KMS-11 (cell line): ENCODE results near the gene DNAJC3.

Experiments
- H2AFZ ChIP-seq: fragments of 200-600 bp; sonication (generic); 2 replicates; pipeline ENCODE4 v1.6.1; 2016; ENCODE audit warnings: antibody characterized with exemption, mixed run types, low read depth
- H3K27ac ChIP-seq: fragments of 200-600 bp; sonication (generic); 2 replicates; pipeline ENCODE4 v1.6.1; 2016; ENCODE audit warnings: mild to moderate bottlenecking, mixed run types
- H3K27me3 ChIP-seq: fragments of 200-600 bp; sonication (generic); 2 replicates; pipeline ENCODE4 v1.6.1; 2017; ENCODE audit warnings: mild to moderate bottlenecking, low read depth, mixed run types, moderate library complexity; ENCODE audit not compliant: insufficient read depth
- H3K36me3 ChIP-seq: fragments of 200-600 bp; sonication (generic); 2 replicates; pipeline ENCODE4 v1.6.1; 2017; ENCODE audit warnings: mild to moderate bottlenecking, mixed run types; ENCODE audit not compliant: insufficient read depth
- H3K4me1 ChIP-seq: fragments of 200-600 bp; sonication (generic); 2 replicates; pipeline ENCODE4 v1.6.1; 2016; ENCODE audit warnings: mild to moderate bottlenecking, low read depth, mixed run types; ENCODE audit not compliant: poor library complexity, severe bottlenecking
- H3K4me2 ChIP-seq: fragments of 200-600 bp; sonication (generic); 2 replicates; pipeline ENCODE4 v1.7.0; 2016; ENCODE audit warnings: mild to moderate bottlenecking, mixed run types
- H3K4me3 ChIP-seq: fragments of 200-600 bp; sonication (generic); IDR thresholded peaks from 2 replicates; pipeline ENCODE4 v1.6.1; 2017; ENCODE audit warnings: low read depth, low read length, mixed read lengths; ENCODE audit not compliant: insufficient read depth
- H3K79me2 ChIP-seq: fragments of 200-600 bp; sonication (generic); 2 replicates; pipeline ENCODE4 v1.6.1; 2016; ENCODE audit warnings: low read depth, mixed run types; ENCODE audit not compliant: insufficient read depth
- H3K9ac ChIP-seq: fragments of 200-600 bp; sonication (generic); 2 replicates; pipeline ENCODE4 v1.6.1; 2016; ENCODE audit warnings: mild to moderate bottlenecking, mixed run types
- H4K20me1 ChIP-seq: fragments of 200-600 bp; sonication (generic); 2 replicates; pipeline ENCODE4 v1.6.1; 2016; ENCODE audit warnings: mild to moderate bottlenecking, mixed run types; ENCODE audit not compliant: insufficient read depth
- TF ChIP-seq, protein P1 (sequence below): fragments of 200-600 bp; sonication (generic); conservative IDR thresholded peaks from 2 replicates; pipeline ENCODE4 v1.6.1; 2017; ENCODE audit warnings: low read depth, mild to moderate bottlenecking, antibody characterized with exemption, low read length, moderate library complexity, mixed read lengths

The DNAJC3 gene

DNA sequence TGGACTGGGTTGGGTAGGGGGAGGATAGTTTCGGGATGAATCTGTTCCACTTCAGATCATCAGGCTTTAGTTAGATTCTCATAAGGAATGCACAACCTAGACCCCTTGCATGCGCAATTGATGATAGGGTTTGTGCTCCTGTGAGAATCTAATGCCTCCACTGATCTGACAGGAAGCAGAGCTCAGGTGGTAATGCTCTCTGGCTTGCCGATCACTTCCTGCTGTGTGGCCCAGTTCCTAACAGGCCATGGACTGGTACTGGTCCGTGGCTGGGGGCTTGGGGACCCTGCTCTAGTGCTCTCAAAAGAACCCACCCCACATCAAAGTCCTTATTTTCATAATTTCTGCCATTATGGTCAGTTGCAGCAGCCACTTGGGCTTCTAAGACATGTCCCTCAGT is 30.1 kb downstream of the DNAJC3 start:
- Histone ChIP-seq H2AFZ (no peak overlapping the region), H4K20me1 (no peaks in the 10 kb centered on the region), H3K27ac (no peak overlapping the region), H3K4me1 (no peaks in the 10 kb centered on the region), H3K4me2 (no peak overlapping the region), H3K36me3 (no peaks in the 10 kb centered on the region), H3K79me2 (peaks cover 29% of the 10 kb centered on the region; the same call in 1 of the 2 replicates), H3K9ac (no peak overlapping the region), H3K27me3 (no peaks in the 10 kb centered on the region), H3K4me3 (no peak overlapping the region)
- TF ChIP-seq, protein P1, sequence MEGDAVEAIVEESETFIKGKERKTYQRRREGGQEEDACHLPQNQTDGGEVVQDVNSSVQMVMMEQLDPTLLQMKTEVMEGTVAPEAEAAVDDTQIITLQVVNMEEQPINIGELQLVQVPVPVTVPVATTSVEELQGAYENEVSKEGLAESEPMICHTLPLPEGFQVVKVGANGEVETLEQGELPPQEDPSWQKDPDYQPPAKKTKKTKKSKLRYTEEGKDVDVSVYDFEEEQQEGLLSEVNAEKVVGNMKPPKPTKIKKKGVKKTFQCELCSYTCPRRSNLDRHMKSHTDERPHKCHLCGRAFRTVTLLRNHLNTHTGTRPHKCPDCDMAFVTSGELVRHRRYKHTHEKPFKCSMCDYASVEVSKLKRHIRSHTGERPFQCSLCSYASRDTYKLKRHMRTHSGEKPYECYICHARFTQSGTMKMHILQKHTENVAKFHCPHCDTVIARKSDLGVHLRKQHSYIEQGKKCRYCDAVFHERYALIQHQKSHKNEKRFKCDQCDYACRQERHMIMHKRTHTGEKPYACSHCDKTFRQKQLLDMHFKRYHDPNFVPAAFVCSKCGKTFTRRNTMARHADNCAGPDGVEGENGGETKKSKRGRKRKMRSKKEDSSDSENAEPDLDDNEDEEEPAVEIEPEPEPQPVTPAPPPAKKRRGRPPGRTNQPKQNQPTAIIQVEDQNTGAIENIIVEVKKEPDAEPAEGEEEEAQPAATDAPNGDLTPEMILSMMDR: no peak

DNA sequence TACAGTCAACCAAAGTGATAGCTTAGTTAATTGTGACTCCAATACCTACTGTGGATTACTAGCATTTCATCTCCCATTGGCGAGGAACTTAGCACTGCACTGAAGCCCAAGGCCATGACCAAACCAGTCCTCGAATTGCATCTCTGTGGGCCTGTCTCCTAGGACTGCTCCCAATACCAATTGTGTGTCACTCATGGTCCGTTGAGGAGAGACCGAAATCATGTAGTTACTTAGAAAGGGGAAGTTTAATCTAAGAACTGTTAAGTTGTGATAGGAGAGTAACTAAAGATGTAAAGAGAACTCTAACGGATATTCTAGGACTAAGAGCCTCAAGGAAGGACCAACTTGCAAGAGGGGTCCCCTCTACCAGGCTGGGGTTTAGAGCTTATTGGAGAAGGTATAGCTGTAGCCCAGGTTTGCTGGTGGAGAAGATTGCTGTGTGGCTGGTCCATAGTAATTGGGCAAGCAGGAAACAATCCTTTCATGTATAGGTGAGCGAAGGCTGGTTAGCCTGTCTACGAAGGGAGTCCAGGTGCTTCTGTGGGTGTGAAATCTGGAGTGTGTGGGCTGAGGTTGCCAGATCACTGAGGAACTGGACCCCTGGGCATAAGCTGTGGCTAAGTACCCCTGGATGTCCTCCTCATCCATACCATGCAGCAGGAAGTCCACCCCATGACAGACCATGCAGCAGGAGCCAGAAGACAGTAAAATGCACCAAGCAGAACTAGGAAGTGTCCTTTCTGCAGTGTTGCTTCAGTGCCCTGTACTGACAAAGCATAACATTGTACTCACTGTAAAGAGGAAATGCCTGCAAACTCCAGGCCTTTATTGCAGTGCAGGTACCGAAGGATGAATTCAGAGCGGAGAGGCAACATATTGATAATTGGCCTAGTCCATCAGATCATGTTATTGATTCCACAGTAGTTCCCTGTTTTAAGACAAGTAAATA is 30.8 kb downstream of the DNAJC3 start:
- Histone ChIP-seq H3K36me3 (no peaks in the 10 kb centered on the region), H3K79me2 (peaks cover 29% of the 10 kb centered on the region; the same call in 1 of the 2 replicates), H3K4me1 (no peaks in the 10 kb centered on the region), H3K27ac (no peak overlapping the region), H3K27me3 (no peaks in the 10 kb centered on the region), H3K4me3 (no peak overlapping the region), H4K20me1 (no peaks in the 10 kb centered on the region), H2AFZ (no peak overlapping the region), H3K9ac (no peak overlapping the region), H3K4me2 (no peak overlapping the region)
- TF ChIP-seq, protein P1: no peak

DNA sequence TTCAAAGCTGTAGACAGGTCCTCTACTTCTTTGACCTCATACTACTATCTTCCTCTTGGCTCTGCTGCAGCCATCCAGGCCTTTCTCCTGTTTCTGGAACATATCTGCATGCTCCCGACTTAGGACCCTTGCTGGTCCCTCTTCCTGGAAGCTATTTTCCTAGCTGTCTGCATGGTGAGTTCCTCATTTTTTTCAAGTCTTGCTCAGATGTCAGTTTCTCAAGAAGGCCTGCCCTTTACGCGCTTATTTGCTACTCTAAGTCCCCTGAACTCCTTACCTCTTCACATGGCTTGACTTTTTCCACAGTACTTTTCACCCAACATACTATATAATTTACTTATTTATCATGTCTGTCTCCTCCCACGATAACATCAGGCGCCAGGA is 31.4 kb downstream of the DNAJC3 start:
- Histone ChIP-seq H3K4me2 (no peak overlapping the region), H2AFZ (no peak overlapping the region), H3K27me3 (no peaks in the 10 kb centered on the region), H3K4me3 (no peak overlapping the region), H4K20me1 (no peaks in the 10 kb centered on the region), H3K36me3 (no peaks in the 10 kb centered on the region; the same call in 1 of the 2 replicates), H3K79me2 (peaks cover 23% of the 10 kb centered on the region; the same call in 1 of the 2 replicates), H3K4me1 (no peaks in the 10 kb centered on the region), H3K27ac (no peak overlapping the region), H3K9ac (no peak overlapping the region)
- TF ChIP-seq, protein P1: no peak

DNA sequence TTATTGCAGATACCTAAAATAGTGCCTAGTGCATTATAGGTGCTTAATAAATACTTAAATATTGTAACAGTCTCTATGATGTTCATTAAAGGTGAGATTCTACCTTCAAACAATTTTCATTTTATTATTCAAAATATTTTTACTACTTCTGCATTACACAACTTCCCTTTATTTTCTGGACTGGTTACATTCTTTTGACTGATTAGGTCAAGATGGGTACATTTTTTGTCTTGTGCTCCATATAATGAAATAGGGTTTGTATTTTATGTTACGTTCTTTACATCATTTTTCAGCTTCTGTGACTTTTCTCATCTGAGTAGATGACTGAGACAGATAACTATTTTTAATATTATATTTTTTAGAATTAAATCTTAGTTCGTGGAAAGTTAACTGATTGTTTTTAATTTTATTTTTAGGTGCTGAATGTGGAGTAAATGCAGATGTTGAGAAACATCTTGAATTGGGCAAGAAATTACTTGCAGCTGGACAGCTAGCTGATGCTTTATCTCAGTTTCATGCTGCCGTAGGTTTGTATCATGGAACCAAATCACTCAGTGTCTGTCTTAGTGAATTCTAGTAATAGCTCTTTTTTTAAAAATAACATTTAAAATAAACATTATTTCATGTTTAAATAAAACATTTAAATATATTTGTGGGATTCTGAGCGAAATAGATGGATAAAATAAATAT is 32.0 kb downstream of the DNAJC3 start:
- H3K4me3 ChIP-seq: no peak overlapping the region
- no peaks in the 10 kb centered on the region for H3K4me1 ChIP-seq
- no peaks in the 10 kb centered on the region for H4K20me1 ChIP-seq
- no peak overlapping the region for H3K27ac ChIP-seq
- no peaks in the 10 kb centered on the region; the same call in 1 of the 2 replicates for H3K36me3 ChIP-seq
- peaks cover 18% of the 10 kb centered on the region; the same call in 1 of the 2 replicates for H3K79me2 ChIP-seq
- H3K27me3 ChIP-seq: no peaks in the 10 kb centered on the region
- H2AFZ ChIP-seq: no peak overlapping the region
- no peak overlapping the region for H3K9ac ChIP-seq
- TF ChIP-seq, protein P1: no peak
- no peak overlapping the region for H3K4me2 ChIP-seq
